Measurements from ENCODE around the gene RBPMS2.

Gene RBPMS2

DNA sequence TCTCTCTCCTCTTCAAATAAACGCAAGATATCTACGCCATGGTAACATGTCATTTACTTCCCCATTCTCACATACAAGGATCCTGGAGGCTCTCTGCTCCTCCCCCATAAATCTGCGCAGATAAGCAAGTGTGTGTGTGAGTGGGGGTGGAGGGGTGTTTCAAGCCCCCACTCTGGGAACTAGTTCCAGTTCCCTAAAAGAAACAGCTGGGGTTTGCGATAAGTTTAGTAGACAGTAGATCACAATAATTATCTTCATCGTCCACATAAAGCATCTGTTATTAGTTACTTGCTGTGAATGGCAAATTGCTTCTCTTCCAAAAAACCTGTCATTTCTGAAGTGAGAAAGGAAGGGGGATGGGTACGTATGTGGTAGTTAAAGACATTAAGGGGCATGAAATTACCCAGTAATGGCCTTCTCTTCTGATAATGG, 79.8 kb downstream of the RBPMS2 start:
- DNase-seq (ENCODE audit: low read depth in 4 of 4, low spot score in 1 of 4), result no peak

GRCh38 chr15:64694816-64695215, 80.6 kb downstream of the RBPMS2 start:
- no peak for DNase-seq (ENCODE audit: low read depth in 4 of 4, low spot score in 1 of 4)

DNA sequence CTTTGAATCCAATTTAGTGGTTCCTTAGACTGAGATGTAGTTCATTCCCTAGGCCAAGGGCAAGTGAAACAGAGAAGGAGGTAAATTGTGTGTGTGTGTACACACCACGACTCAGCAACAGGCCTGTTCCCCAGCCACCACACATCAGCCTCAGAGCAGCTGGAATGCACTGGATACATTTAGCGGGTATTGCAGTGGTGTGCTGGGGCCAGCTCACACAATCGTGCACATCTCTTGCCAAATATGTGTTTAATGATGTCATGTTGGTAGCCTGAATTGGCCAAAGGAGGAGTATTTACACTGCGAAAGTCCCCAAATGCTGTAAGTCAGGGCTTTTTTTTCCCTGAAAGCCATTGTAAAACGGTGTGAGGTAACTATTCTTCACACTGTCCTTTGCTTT, 82.3 kb downstream of the RBPMS2 start:
- DNase-seq (ENCODE audit: low read depth in 4 of 4, low spot score in 1 of 4), result no peak

GRCh38 chr15:64691896-64692565, 83.4 kb downstream of the RBPMS2 start:
- DNase-seq (ENCODE audit: low read depth in 4 of 4, low spot score in 1 of 4), result no peak

- DNase-seq (ENCODE audit: low read depth in 4 of 4, low spot score in 1 of 4), result no peak
These were observed 84.7 kb downstream of the RBPMS2 start for GRCh38 chr15:64690578-64691296.

- DNase-seq (ENCODE audit: low read depth in 4 of 4, low spot score in 1 of 4), result no peak
These were observed 85.4 kb downstream of the RBPMS2 start for GRCh38 chr15:64690008-64690407.

Measured in stimulated activated CD4-positive, alpha-beta T cell treated with anti-CD3 and anti-CD28 coated beads, Interleukin-1b, Interleukin-23, amount 100 ng/mL, for 24 hours (primary cell).